GM12874 (cell line): ENCODE measurements around the gene RAPGEF3.

ENCODE experiments used
- CTCF ChIP-seq: IDR thresholded peaks from 2 replicates; pipeline ENCODE4 v1.5.1; 2011; ENCODE audit warnings: low read depth, mild to moderate bottlenecking, control low read depth, low read length, moderate library complexity; ENCODE audit not compliant: insufficient read depth

Gene RAPGEF3

GRCh38 chr12:47757840-47758583, 668 bp downstream of the RAPGEF3 start:
- TF ChIP-seq CTCF, result no peak

- TF ChIP-seq CTCF, result no peak
These were observed 1.3 kb downstream of the RAPGEF3 start for GRCh38 chr12:47757364-47757839.

GRCh38 chr12:47755655-47756562, 2.8 kb downstream of the RAPGEF3 start:
- no peak for TF ChIP-seq CTCF

- TF ChIP-seq CTCF, result no peak
These were observed 3.8 kb downstream of the RAPGEF3 start for GRCh38 chr12:47754881-47755280.

- no peak for TF ChIP-seq CTCF
These were observed 4.6 kb downstream of the RAPGEF3 start for GRCh38 chr12:47754126-47754525.

- TF ChIP-seq CTCF, result no peak
These were observed 5.4 kb downstream of the RAPGEF3 start for GRCh38 chr12:47753021-47754001.
